A673 (cell line): ENCODE data around the gene TSC2. TPM values are rescaled to one million over a fixed set of nuclear protein-coding genes. Genes with fewer than 3 reads are reported as not detected.

Experiments
- BruUV-seq: library from RNA; stranded (reverse); fragments of 400-500 nt; replicated peaks from 2 replicates; lab custom pipeline; 2021; lab: Mats Ljungman, UMichigan
- CTCF ChIA-PET: fragments of 300-600 bp; sonication (Branson Sonifier 250); formaldehyde crosslinking; loops from one replicate; lab custom pipeline; 2022; ENCODE audit warnings: antibody characterized with exemption; lab: Charles Lee
- POLR2A ChIA-PET: fragments of 300-600 bp; sonication (Branson Sonifier 250); formaldehyde crosslinking; loops from one replicate; lab custom pipeline; 2022; ENCODE audit warnings: antibody characterized with exemption; ENCODE audit not compliant: low non-redundant PET; lab: Charles Lee
- DNase-seq: peaks from one replicate; pipeline ENCODE4 v3.0.0-alpha.2; 2015; ENCODE audit warnings: low spot score
- H3K27ac ChIP-seq: fragments of 200-600 bp; sonication (generic); 2 replicates; pipeline ENCODE4 v1.5.1; 2016; ENCODE audit warnings: mixed run types, low read depth, mild to moderate bottlenecking, mixed read lengths, antibody characterized with exemption, low read length; ENCODE audit not compliant: poor library complexity, severe bottlenecking
- H3K27me3 ChIP-seq: fragments of 200-600 bp; sonication (generic); replicated peaks from 2 replicates; pipeline ENCODE4 v1.6.1; 2017; ENCODE audit warnings: mixed run types, low read depth, mild to moderate bottlenecking, mixed read lengths, antibody characterized with exemption, low read length; ENCODE audit not compliant: insufficient read depth, poor library complexity
- H3K36me3 ChIP-seq: fragments of 200-600 bp; sonication (generic); 2 replicates; pipeline ENCODE4 v1.6.1; 2016; ENCODE audit warnings: mixed run types, mild to moderate bottlenecking, mixed read lengths, antibody characterized with exemption, low read length; ENCODE audit not compliant: insufficient read depth, poor library complexity, severe bottlenecking
- H3K4me1 ChIP-seq: fragments of 200-600 bp; sonication (generic); 2 replicates; pipeline ENCODE4 v1.6.1; 2017; ENCODE audit warnings: mixed run types, mild to moderate bottlenecking, mixed read lengths, antibody characterized with exemption, low read length; ENCODE audit not compliant: insufficient read depth, poor library complexity, severe bottlenecking
- H3K4me3 ChIP-seq: fragments of 200-600 bp; sonication (generic); 2 replicates; pipeline ENCODE4 v1.5.1; 2016; ENCODE audit warnings: low read depth, mixed run types, mild to moderate bottlenecking, mixed read lengths, low read length; ENCODE audit not compliant: poor library complexity, severe bottlenecking
- H3K9me3 ChIP-seq: fragments of 200-600 bp; sonication (generic); 2 replicates; pipeline ENCODE4 v1.6.1; 2016; ENCODE audit warnings: mixed run types, low read depth, mild to moderate bottlenecking, mixed read lengths, antibody characterized with exemption, low read length; ENCODE audit not compliant: poor library complexity, severe bottlenecking
- CTCF ChIP-seq: fragments of 300-800, 200-600 bp; sonication (generic); conservative IDR thresholded peaks from 2 replicates; pipeline ENCODE4 v1.5.1; 2017; ENCODE audit warnings: low read depth, mild to moderate bottlenecking, antibody characterized with exemption, low read length, moderate library complexity, mixed read lengths
- EZH2 ChIP-seq: fragments of 200-600 bp; sonication (generic); IDR thresholded peaks from 2 replicates; pipeline ENCODE4 v1.6.1; 2017; ENCODE audit warnings: borderline replicate concordance, low read depth, mild to moderate bottlenecking, mixed read lengths, antibody characterized with exemption, low read length; ENCODE audit not compliant: poor library complexity, severe bottlenecking
- intact Hi-C: fragments of 100-400 bp; cut with micrococcal nuclease; formaldehyde crosslinking; loops from one replicate; pipeline ENCODE4 v1.10.0; 2022; ENCODE audit not compliant: unreplicated experiment
- total RNA-seq: library from RNA; stranded (reverse); gene quantifications from 2 replicates; pipeline ENCODE4 v1.2.3, GENCODE V29; 2021

The TSC2 gene
- total RNA-seq, 1 experiment from 2014 or later: 125 TPM

- no peak for TF ChIP-seq CTCF
- no peak for TF ChIP-seq EZH2
- CTCF ChIA-PET: no interaction called here
These were observed 18.4 kb downstream of the TSC2 start for GRCh38 chr16:2066139-2066538.

GRCh38 chr16:2070576-2071453 lies 23.0 kb downstream of the TSC2 start:
- Histone ChIP-seq H3K4me3 (no peak overlapping the region), H3K4me1 (no peaks in the 10 kb centered on the region), H3K36me3 (peaks cover 8% of the 10 kb centered on the region), H3K27me3 (no peaks in the 10 kb centered on the region), H3K27ac (no peak overlapping the region), H3K9me3 (no peaks in the 10 kb centered on the region)
- intact Hi-C loops: no loop called here
- POLR2A ChIA-PET: no interaction called here
- DNase-seq: no peak
- BruUV-seq: no TSS peak
- TF ChIP-seq EZH2: no peak
- no peak for TF ChIP-seq CTCF
- CTCF ChIA-PET: no interaction called here

More at GRCh38 chr16:2066139-2066538, 18.4 kb downstream of the TSC2 start:
- intact Hi-C loops: no loop called here
- BruUV-seq: no TSS peak
- DNase-seq: no peak
- Histone ChIP-seq H3K27ac (no peak overlapping the region), H3K4me3 (no peak overlapping the region), H3K9me3 (no peaks in the 10 kb centered on the region), H3K4me1 (no peaks in the 10 kb centered on the region), H3K27me3 (no peaks in the 10 kb centered on the region), H3K36me3 (peaks cover 8% of the 10 kb centered on the region)
- POLR2A ChIA-PET: no interaction called here

- POLR2A ChIA-PET: no interaction called here
- Histone ChIP-seq H3K27ac (no peak overlapping the region), H3K4me1 (no peaks in the 10 kb centered on the region), H3K27me3 (no peaks in the 10 kb centered on the region), H3K4me3 (no peak overlapping the region), H3K9me3 (no peaks in the 10 kb centered on the region), H3K36me3 (no peaks in the 10 kb centered on the region)
- CTCF ChIA-PET: no interaction called here
- intact Hi-C loops: no loop called here
- no TSS peak for BruUV-seq
- no peak for DNase-seq
- no peak for TF ChIP-seq EZH2
- TF ChIP-seq CTCF: no peak
These were observed 23.8 kb downstream of the TSC2 start for GRCh38 chr16:2071454-2072202.
